Measurements from ENCODE around the gene CEP164.
A peak's percentile ranks its signal among the peaks of the same experiment; 100 is the strongest.

The CEP164 gene

DNA sequence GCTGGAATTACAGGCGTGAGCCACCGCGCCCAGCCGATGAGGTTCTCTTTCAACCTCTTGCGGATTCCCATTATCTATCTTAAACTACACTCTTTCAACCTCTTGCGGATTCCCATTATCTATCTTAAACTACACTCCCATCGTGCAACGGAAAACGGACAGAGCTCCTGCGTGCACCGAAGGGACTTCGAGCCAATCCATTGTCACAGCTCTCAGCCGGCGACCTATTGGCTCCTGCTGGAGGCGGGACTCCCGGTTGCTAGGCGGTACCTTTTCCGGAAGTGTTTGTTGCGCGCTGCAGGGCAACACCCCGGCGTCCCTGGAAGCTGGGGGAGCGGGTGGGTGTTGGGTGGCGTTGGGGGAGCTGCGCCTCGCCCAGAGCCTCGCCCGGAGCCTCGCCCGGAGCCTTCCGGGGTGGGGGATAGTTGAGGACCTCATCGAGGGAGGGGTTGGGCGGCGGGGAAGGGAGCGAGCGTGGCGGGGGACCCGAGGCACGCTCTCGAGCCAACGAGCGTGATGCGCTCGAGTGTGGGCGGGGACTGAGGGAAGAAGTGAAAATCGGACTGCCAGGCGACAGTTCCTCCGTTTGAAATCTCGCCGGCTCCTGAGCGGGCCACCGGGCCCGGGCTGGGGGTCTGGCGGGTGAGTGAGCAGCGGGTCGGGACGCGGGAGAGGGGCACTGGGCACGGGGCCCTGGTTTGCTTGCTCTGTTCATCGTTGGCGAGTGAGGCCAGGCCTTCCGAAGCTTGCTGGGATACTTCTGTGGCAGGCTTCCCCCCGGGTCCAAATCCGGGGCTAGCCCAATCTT lies at the start of gene CEP164:
TSS of gene CEP164 (plus strand) at position 288 of the 808 bp plus-strand sequence. CDS start 10,733 bp downstream, outside the sequence.
- peak; percentile 98 for DNase-seq

DNA sequence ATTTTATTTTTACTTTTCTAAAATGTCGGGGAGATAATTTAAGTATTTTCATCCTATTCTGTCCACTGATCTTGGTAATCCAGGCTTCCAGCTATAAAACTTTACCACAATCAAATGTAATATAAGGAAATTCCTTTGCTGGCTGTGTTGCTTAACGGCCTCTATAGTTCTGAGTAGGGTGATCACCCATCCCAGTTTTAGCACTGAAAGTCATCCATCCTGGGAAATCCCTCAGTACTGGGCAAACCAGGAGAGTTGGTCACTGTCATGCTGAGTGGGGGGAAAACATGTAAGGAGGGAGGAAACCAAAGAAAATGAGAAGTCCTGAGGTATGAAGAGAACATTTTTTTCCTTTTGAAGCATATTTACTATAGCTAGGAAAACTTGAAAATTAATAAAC lies 49.3 kb upstream of the CEP164 start:
- peak; percentile 39 for DNase-seq

DNA sequence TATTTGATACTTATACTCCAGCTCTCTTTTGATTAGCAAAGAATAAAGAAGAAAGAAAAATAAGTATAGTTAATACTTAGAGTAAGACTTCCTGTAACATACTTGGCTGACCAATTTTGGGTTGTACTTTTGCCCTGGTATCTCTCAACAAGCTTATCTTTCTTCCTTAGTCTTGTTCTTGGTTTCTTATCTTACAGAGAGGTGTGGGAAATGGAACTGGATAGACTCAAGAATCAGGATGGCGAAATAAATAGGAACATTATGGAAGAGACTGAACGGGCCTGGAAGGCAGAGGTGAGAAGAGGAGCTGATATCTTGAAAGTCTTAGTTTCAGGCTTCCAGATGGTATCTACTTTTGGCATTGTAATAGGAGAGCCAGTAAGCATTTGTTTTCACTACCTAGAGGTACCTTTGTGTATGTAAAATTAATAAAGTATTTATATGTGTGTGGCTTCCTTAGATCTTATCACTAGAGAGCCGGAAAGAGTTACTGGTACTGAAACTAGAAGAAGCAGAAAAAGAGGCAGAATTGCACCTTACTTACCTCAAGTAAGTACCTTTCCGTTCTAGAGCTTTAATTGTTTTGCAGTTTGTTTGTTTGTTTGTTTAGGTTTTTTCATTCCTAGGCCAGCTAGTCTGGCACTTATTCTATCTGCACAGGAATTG lies 47.8 kb upstream of the CEP164 start:
- no peak for DNase-seq

DNA sequence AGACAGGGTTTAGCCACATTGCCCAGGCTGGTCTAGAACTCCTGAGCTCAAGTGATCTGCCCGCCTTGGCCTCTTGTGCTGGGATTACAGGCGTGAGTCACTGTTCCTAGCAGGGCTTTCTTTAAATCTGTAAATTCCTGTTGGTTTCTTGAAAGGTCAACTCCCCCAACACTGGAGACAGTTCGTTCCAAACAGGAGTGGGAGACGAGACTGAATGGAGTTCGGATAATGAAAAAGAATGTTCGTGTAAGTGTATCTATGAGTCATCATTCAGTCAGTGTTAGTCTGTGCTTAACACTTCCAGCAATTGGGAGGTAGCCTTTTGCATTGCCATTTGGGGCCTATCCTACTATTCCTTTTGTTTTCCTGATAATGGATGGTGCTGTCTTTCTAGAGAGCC lies 46.5 kb upstream of the CEP164 start:
- peak; percentile 100 for DNase-seq

DNA sequence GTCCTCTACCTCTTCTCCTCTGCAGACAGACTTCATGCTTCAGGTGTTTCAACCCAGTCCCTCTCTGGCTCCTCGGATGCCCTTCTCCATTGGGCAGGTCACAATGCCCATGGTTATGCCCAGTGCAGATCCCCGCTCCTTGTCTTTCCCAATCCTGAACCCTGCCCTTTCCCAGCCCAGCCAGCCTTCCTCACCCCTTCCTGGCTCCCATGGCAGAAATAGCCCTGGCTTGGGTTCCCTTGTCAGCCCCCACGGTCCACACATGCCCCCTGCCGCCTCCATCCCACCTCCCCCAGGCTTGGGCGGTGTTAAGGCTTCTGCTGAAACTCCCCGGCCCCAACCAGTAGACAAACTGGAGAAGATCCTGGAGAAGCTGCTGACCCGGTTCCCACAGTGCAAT lies 45.8 kb upstream of the CEP164 start:
- DNase-seq: no peak

DNA sequence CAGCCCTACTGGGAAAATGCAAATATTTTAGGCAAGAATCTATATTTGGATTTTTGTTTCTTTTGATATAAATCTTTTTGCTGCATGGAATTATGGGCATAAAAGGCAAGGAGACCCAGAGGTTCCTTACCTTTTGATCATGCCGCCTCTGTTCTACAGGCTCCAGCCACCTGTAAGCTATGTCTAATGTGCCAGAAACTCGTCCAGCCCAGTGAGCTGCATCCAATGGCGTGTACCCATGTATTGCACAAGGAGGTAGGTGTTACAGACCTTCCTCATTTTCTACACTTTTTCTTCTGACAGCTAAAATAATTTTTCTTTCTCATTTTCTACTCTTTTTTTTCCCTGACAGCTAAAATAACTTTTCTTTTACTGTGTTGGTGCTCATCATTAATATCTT lies 44.7 kb upstream of the CEP164 start:
- DNase-seq: no peak

DNA sequence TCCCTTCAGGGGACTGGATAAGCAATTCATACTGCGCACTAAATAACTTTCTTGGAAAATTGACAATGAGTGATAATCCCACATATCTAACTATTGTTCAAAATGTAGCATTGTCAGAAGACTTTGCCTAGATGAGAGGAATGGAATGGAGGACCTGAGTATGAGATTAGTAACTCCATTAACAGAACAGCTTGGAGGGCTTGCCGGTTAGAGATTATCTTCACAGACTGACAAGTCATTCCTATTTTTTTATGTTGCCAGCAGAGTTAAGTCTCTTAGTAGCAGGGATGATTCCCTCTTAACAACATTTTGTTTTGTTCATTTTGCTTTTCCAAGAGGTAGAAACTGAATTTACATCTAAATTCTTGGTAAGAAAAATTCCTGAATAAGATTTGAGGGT lies 43.6 kb upstream of the CEP164 start:
- no peak for DNase-seq

DNA sequence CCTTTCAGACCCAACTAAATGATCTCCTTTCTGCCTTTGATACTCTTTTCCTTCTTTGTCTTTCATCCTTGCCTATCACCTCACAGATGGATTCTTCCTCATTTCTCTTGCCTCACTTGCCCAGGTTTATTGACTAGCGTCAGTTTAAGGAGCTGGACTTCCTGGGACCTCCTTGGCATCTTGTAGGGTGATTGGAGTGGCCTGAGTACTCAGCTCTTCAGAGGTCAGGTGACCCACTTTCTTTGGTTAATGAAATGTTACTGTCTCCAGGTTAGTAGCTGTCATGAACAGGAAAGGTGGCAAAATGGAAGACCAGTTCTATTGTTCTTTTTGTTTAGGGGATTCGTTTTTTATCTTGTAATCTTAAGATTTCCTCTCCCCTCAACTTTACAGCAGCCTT lies 41.1 kb upstream of the CEP164 start:
- no peak for DNase-seq

DNA sequence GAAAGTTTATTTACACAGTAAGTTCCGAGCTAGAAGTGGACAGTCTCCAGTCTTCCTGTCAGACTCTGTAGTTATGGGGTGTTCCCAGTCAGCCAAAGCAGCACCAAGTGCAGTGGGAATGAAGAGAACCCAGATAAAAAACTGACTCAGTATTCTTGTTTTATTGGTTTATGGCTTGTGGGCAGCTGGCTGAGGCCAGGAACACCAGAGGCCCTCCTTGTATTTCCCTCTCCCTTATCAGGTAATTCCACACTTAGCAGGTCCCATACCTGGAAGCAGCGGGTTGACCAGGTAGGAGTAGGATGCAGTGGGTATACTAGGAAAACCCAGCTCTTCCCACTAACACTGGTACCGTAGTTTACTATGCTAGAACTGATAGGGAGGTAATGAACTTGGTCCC lies 40.0 kb upstream of the CEP164 start:
- DNase-seq: no peak

DNA sequence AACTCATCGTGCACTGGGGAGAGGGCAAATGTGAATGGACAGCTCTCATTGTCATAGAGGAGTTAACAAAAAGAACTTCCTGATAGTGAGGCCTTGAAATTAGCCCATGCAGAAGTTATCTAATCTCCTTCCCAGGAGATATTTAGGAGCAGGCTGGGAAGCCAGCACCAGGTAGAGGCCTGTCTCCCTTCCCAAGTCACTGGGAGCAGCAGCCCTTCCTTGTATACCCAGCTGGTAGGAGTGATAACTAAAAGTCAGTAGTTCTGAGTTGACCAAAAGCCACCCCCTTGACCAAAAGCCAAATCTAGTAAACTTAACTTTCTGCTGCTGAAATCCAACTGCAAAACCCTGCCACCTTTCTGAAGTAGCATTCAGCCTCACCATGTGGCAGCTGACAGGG lies 37.9 kb upstream of the CEP164 start:
- DNase-seq: no peak

DNA sequence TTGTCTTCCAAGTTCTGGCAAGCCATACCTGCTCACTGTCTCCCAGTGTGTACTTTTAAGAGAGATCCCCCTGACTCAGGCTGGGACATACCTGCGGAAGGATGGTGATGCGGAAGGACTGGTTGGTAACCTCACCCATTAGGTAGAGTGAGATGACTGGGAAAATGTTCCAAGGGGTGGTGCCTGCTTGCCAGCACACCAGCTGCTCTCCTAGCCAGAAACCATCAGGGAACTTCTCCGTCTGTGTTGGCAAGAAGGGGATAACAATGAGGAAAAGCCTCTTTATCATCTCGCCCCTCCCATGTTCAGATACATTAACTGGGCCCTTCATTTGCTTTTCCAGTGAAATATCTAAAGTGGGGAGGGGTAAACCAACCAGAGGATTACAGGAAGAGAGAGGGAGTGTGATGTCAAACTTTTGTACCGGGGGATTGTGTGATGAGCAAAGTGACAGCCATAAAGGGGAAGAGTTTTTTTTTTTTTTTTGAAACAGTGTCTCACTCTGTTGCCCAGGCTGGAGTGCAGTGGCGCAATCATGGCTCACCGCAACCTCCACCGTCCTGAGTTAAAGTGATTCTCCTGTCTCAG lies 36.8 kb upstream of the CEP164 start, which contains the start of gene BACE1-AS:
TSS of gene BACE1-AS (plus strand) at position 538 of the 588 bp plus-strand sequence.
- no peak for DNase-seq

DNA sequence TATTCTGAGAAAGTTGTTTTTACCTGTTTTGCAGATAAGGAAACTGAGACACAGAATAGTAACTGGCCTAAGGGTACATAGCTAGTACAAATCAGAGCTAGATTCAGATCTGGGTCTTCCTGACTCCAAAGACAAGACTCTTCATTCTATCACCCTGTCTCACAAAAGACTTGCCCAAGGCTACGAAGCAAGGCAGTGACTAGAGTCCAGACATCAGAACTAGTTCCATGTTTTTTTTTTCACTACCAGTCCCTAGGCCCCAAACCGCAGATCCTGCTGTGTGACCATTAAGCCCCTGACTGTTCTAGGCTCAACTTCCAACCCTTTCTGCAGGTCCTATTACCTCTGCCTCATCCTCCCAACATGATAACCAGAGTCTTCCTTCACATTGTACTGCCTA lies 35.0 kb upstream of the CEP164 start:
- DNase-seq: no peak

DNA sequence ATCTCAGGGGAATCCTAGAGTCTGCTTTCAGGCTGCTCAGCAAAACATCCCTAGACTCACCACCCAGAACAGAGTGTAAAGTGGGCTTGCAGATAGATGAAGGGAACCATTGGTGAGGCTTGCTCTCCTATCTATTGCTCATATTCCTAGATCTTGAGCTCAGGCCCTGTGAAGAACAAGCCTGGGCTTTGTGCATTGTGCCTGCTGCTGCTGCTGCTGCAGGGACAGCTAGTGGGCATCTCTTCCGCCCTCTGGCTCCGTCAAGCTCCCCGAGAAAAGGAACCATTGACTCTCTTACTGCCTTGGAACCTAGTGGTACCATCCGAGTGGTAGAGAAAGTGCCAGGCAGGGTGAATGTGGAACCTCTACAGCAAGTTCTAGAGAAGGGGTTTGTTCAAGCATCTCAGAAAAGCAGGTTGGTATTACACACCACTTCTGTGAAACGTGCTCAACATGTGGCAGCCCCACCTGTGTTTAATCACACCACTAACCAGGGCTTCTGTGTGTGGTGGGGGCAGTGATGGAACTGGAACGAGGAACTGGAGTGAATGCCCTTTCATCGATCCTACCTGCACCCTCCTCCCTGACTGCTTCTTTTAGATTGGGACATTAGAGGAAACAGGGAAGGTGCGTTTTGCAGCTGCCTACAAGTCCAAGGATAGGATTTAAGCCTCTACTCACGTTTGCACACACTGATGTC lies 32.1 kb upstream of the CEP164 start:
- no peak for DNase-seq

DNA sequence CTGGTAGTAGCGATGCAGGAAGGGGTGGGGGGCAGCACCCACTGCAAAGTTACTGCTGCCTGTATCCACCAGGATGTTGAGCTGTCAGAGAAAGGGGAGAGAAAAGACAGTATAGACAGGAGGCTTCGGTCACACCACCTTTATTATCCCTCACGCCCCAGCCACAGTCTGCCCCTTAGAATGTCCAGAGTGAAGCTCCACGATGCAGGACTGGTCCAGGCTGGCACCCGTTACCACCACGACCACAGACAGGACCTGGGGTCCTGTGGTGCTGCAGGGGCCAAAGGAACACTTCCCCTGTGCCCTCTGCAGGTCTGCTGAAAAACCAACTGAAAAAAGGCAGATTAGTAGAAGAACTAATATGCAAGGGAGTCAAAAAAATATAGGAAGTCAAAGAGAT lies 30.8 kb upstream of the CEP164 start:
- DNase-seq: no peak

DNA sequence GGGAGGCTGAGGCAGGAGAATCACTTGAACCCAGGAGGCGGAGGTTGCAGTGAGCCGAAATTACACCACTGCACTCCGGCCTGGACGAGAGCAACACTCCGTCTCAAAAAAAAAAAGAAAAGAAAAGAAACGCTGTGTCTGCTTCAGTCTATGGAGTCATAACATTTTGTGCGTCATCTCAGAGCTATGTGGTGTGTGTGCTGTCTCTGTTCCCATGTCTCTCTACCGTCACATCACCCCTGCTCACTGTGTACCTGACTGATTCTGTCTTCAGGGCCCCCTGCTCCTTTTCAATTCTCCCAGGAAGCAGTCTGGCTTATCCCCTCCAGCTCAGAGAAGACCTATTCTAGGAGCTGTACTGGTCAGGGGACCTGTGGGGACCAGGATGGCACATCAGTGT lies 29.5 kb upstream of the CEP164 start:
- no peak for DNase-seq

DNA sequence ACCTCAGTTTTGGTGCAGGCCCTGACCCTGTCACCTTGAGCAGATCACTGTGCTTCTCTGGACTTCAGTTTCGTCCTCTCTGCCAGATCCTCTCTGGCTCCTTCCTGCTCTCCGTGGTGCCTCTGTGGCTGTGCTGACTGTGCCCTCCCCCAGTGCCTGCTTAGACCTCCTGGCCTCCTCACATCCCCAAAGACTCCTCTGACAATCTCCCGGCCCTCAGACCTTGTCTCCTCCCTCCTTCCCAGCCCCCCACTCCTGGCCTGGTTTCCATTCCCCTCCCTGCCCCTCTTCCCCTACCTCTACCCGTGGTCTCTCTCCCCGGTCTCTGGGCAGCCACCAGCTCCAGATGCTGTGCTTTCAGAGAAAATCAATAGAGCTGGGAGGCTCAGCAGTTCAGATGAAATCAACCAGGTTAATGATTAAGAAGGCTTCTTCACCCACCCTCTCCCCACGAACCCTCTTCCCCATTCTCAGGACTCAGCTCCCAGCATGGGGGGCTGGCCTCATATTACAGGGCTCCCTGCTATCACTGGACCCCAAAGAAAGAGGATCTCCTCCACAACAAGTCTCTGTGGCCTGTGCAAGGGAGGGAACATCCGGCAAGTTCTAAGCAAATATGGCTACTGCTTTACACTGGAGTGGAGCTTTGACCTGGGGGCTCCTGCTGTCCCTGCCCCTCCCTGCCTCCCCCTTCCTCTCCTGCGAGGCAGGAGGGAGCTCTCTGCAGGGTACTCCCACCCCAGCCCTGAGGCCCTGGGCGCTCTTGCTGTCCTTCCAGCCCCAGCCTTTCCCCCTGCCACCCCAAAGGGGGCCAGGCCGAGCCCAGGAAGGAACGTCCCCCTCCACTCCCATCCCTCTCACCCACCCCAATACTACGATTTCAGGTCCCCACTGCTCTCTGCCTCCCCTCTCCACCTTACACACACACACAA lies 28.0 kb upstream of the CEP164 start:
- DNase-seq: no peak

DNA sequence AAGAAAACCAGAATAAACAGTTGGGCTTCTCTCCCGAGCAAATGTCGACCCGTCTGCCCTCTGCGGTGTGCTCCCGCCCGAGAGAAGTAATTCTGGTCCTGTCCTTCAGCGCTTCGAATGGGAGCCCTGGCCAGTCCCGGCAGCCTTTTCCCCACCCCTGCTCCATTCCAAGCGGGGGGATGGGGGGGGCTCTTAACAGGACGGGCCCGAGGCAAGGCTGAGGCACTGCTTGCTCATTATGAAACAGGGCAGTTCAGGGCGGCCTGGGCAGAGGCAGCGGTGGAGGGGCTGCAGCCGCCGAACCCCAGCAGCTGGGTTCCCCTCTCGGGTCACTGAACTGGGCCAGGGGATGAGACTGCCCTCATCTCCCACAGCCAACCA lies 27.4 kb upstream of the CEP164 start:
- DNase-seq: peak; percentile 44

DNA sequence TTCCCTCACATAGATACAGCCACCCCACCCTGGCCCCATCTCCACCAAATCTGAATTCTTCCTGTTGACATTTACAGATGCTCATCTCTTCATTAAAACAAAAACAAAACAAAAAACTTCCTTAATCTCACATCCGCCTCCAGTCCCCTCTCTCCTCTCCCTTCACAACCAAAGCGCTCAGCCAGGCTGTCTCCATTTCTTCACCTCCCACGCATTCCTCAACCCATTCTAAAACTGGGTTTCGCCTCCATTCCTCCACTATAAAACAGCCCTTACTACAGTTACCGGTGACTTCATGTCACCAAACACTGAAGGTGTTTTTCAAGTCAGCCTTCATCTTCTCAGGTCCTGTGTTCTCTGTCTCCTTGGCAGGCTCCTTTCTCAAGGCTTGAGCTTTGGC lies 26.9 kb upstream of the CEP164 start:
- DNase-seq: no peak

DNA sequence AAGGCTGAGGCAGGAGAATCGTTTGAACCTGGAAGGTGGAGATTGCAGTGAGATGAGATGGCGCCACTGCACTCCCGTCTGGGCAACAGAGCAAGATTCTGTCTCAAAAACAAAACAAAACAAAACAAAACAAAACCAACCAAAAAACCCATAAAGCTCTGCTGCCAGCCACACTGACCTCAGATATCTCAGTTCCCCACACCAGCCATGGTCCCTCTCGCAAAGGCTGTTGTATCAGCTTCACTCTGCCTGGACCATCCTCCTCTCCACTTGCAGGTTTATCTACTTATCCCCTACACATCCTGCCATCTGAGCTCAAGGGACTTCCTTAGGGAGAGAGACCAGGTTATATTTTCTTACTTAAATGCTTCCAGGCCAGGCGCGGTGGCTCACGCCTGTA lies 25.4 kb upstream of the CEP164 start:
- no peak for DNase-seq

DNA sequence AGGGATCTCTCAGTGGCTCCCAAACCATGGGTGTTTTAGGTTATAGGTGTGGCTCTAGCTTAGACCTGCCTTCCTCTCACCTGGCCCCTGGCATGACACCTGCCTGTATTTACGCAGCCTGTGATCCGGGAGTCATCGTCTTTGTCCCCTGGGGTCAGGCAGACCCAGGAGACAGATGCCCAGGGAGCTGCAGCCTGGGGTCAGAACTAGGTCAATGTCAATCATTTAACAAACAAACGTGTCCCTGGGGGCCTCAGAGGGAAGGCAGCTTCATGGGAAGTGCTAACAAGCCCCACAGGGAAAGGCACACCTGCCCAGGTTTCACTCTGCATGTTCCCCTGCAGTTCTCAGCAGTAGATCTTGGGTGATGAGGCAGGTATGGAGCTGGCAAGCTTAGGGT lies 24.6 kb upstream of the CEP164 start:
- DNase-seq: no peak

DNA sequence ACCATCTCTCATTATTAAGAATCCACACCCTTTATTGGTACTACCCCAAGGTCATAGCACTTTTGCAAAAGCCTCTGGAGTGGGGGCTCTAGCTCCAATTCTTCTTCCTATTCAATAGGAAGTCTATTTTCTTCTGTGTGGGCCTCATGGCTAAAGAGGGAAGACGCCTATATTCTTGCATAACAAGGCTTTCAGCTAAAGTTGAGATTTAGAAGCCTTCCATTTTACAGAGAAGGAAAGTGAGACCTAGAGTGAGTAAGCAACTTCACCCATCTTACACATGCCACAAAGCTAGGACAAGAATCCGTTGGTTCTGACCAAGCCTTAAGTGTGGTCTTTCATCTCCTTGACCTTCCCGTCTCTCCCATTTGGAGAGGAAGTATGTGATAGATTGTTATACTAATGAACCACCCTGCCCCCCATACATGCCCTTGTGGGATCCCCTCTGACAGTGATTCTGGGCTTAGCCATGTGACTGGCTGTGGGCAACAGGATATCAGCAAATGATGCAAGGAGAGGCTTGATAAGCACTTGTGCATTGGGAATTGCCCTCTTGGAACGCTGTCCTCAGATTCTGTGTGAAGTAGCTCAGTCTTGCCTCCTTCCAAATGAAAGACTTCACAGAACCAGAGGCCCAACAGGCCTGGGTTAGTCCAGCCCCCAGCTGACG lies 23.9 kb upstream of the CEP164 start:
- DNase-seq: no peak

DNA sequence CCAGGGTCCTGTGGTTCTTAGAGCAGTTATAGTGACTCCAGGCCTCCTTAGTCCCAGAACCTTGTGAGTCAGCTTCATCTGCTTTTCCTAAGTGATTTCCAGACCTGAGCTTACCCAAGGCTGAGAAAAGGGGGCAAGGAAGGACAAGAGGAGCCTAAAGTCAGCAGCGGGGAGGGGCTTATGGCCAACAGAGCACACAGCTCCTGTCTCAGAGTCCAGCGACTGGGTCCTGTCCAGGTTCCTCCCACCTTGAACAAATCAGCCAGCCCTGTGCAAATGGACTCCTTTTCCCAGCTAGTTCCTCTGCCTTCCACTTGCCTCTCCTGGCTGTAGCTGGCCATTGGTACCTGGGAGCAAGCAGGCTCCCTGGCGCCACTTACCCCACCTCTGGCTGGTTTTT lies 22.5 kb upstream of the CEP164 start:
- no peak for DNase-seq

All from fibroblast of skin of right biceps (primary cell).